Left ventricle myocardium superior (tissue), 1 donor: ENCODE results near the gene MRGPRG. TPM values are rescaled to one million over a fixed set of nuclear protein-coding genes. Genes with fewer than 3 reads are reported as not detected.

Experiments used
- ATAC-seq: fragments of 200-7000 bp; cut with Tn5 transposase; one replicate; pipeline ENCODE4 v1.9.1; 2020; ENCODE audit warnings: mild to moderate bottlenecking, moderate library complexity
- DNase-seq: peaks from one replicate; pipeline ENCODE4 v3.0.0-alpha.2; 2020
- intact Hi-C: fragments of 100-400 bp; cut with micrococcal nuclease; formaldehyde crosslinking; loops from one replicate; pipeline ENCODE4 v1.11.0; 2022
- total RNA-seq: library from RNA; stranded (reverse); fragmentation: NEBNext Ultra II Directional; extraction: Animal tissue kit (Norgen Biotek cat#: 25700); gene quantifications from one replicate; pipeline ENCODE4 v1.2.1, GENCODE V29; 2021
- donor health status: DM: no; HTN: yes; CAD: no; lungs with severe emphysema.

The MRGPRG gene
- total RNA-seq, 1 donor from 2014 or later = not detected

DNA sequence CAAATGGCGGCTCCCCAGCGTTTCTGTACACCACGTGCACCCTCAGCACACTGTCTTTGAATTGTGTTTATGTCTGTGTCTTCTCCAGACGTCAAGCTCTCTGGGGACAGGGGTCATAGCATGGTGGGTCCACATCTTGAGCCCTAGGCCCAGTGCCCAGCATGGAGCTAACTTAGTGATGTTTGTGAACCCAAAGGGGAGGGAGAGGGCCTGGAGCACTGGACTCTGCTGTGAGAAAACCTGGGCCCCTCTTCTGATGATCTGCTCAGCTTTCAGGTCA lies 4.3 kb downstream of the MRGPRG start:
- intact Hi-C loops = loop anchor here (10.0 kb wide), 1 partner anchor 110 kb away; no protein-coding TSS in a partner anchor
- ATAC-seq (no peak), DNase-seq (no peak)

DNA sequence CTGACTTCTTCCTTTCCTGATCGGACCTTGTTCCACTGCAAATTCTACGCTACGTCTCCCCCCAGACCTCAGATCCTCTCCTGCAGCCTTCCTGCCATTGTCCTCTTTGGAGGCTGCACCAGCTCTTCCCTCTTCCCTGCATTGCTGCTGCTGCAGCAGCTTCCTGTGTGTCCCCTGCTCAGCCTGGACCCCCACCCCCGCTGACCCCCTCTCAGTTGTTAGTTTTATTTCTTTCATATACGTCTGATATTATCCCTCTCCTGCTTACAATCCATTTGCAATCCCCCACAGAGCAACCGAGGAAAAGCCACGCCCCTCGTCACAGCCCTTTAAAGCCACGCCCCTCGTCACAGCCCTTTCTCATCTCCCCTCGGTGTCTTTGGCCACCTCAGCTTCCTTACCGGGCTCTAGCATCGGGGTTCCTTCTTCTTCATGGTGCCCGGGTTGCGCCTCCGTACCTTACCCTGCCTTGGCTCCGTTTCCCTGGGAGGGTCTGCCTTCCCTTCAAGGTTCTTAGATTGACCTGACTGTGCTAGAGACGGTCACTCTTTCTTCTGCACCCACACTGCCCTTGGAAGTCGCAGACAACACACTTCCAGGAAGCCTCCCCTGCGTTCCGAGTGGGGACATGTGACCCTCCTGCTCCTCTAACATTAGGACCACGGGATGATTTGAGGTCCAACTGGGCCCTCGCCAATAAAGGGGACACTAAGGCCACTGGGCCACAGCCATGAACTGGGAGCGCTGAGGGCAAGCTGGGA lies 4.8 kb downstream of the MRGPRG start:
- intact Hi-C loops = loop anchor here (10.0 kb wide), 1 partner anchor 109 kb away; no protein-coding TSS in a partner anchor
- DNase-seq (peak; percentile 22), ATAC-seq (no peak)

DNA sequence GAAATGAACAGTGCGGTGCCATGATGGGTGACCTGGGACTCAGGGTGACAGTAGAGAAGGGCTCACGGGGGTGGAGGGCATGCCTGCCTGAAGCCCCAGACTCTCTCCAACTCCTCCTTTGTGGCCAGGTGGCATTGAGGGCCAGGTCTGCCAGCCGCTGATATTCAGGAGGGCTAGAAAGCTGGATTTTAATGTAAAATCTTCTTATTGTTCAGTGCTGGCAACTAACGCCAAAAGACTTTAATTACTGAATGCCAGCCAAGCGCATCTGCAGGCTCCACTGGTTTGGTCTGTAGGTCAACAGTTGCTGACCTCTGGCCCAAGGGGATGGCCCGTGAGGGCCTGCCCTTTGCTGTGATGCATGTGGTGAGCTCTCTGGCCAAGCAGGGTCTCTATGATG lies 10.3 kb downstream of the MRGPRG start:
- no peak for ATAC-seq
- intact Hi-C loops = no loop called here
- DNase-seq = peak; percentile 3

DNA sequence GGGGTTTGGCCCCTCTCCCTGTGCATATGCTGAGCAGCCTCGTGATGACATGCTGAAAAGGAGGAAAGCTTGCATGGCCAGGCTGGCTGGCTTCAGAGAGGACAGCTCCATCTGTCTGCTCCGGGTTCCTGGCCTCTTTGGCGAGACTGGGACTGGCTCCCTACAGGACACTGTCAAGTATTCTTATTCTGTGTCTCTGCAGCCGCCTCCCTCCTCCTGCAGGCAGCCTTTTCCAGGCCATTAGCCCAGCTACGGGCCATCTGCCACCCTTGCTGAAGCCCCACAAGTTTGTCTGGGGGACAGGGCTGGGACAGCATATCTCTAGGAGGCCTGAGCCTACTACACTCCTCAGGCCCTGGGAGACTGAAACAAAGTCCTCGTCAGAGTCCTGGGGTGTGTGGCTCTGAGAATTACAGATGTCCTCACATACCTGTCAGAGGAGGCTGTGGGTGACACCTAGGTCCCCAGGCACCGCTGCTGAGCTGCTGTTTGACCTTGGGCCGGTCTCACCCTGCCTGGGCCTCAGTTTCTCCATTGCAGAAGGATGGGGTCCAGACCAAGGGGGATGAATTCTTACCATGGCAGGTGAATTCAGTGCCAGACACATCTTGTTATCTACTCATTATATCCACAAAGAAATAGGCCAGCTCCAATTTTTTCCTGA lies 11.0 kb downstream of the MRGPRG start:
- ATAC-seq (no peak), DNase-seq (peak; percentile 12)
- intact Hi-C loops = no loop called here

DNA sequence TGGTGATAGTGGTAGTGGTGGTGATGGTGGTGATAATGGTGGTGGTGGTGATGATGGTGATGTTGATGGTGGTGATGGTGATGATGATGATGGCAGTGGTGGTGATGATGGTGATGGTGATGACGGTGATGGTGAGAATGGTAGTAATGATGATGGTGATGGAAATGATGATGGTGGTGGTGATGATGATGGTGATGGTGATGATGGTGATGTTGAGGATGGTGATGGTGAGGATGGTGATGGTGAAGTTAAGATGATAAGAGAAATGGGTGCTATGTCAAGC lies 11.8 kb downstream of the MRGPRG start:
- ATAC-seq (no peak), DNase-seq (no peak)
- intact Hi-C loops = no loop called here

DNA sequence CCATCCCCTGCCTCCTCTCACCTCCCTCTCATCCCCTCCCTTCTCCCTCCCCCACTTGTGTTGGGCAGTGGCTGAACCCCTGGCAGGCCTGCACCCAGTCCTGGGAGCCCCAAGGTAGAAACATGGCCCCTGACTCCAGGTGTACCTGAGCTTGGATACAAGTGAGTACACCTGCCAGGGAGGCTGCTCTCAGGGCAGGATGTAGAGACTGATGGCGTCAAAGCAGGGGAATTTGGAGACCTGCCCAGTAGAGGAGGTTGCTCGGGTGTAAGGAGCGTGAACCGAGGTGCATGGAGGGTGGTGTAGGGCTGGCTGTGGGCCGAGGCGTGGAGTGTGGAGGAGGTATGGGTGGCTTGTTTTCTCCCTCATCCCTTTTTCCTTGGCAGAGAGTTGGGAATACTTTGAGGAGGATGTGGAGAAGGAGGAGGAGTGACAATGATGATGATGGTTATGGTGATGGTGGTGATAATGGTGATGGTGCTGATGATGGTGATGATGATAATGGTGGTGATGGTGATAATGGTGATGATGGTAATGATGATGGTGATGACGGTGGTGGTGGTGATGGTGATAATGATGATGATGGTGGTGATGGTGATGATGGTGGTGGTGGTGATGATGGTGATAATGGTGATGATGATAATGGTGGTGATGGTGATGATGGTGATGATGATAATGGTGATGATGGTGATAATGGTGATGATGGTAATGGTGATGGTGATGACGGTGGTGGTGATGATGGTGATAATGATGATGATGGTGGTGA lies 12.3 kb downstream of the MRGPRG start:
- ATAC-seq (no peak), DNase-seq (peak; percentile 2)
- intact Hi-C loops = no loop called here

DNA sequence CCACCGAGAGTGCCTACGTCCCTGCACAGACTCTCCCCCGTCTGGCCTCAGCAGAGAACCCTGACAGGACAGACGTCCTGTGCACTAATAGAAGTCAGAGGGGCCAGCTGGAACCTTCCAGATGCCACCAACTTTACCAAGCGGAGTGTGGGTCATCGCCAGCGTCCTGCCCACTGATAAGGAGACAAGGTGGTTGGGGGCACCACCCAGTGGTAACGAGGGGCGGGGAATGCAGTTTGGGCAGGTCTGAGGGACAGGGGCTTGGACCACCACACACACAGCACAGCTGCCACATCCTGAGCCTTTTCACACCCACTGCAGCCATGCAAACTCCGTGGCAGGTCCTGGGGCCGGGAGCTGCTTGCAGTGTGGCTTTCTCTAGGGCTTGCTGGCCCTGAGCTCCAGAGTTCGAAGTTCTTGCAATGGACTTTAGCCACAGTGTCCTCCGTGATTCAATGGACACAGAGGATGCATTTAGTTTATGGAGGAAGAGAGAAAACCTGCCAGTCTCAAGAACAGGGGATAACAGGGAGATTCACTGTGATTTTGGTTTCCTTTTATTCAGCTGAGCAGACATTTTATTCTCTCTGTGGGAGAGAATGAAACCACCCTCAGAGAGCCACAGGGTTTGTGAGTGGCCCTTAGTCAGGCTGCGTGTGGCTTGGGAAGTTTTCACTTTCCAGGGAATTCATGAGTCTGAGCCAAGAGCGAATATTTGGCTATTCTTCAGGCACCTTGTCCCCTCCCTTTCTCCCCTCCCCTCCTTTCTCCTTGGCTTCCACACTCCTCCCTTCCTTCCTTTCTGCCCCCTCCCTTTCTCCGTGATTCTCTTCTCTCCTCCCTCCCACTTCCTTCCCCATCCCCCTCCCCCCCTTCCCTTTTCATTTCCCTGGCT lies 13.1 kb downstream of the MRGPRG start:
- intact Hi-C loops = no loop called here
- peak; percentile 6 for DNase-seq
- ATAC-seq = no peak

DNA sequence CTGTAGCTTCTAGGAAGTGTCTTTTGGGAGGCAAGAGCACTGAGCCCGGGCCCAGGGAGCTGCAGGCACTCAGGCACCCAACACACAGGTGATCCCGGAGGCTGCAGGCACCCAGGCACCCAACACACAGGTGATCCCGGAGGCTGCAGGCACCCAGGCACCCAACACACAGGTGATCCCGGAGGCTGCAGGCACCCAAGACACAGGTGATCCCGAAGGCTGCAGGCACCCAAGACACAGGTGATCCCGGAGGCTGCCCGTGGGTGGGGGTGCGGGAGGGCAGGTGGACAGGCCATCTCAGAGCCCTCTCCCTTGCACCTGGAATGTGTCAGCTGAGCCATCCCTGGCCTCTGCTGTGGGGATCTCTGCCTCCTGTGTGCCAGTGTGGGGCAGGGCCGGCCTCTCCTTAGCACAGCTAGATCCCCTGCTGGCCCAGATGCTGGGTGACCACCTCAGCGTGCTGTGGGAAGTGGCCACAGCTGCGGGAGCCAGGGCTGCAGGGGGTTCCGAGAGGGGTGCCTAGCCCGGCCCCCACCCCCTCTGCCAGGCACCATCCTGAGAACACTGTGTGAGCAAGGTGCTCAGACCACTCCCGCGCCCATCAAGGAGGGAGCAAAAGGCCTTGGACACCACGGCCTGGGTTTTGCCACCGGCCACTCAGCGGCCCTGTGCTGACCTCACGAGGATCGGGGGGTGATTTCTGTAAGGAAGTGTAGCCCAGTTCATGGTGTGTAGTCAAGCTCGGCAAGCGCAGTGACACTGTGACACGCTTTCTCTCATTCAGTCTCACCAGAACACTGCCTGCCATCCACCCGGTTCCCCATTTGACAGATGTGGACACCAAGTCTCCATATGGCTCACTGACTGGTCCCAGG lies 14.2 kb downstream of the MRGPRG start:
- ATAC-seq (no peak), DNase-seq (peak; percentile 22)
- intact Hi-C loops = no loop called here

DNA sequence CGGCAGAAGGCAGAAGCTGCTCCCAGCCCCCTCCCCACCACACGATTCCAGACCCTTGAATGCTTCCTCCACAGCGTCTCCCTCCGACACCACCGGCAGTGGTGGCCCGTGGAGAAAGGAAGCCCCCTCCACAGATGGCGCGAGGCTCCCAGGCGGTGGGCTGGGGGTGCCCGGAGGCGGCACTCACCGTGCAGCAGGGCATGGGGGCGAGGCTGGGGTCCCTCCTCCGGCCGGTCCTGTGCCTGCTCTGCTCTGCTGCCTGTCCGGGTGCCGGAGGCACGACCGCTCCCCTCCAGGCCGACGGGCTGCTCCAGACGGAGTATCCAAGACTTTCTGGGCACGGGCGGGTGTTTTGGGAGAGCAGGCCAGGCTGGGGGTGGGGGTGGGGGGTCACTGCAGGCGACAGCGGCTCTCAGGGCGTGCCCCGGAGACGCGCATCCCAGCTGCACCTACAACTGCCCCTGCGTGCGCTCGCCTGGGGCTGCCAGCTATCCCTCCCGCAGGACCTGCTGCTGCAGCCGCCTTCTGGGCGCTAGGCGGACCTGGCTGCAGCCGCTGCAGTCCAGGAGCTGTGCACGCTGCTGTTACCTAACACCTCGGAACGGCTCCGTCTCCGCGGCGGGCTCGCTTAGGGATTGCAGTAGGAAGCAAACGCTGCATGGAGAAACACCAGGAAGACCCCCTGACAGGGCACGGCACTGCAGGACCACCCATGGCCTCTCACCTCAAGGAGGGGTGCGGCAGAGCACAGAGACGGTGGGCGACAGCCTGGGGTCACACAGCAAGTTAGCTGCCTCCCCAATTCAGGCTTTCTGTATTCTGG lies 15.2 kb downstream of the MRGPRG start:
- ATAC-seq = peak; percentile 59
- DNase-seq = peak; percentile 41

DNA sequence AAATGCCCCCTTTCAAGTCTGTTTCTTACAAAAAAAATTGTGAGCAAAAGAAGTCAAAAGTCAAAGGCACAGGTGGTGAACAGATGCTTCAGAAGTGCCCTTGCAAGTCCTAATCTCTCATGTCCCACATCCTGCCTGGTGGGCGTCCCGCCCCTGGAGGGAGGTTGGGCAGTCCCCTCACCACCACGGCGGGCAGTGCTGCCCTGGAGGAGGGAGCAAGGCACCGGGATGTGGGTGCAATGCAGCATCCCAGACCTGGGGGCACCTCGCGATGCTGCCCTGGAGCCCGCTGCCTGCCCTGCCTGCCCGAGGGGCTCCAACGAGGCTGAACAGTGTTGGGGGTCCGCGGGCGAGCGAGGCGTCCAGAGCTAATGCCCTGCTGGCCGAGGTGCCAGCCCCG lies 15.9 kb downstream of the MRGPRG start:
- intact Hi-C loops = no loop called here
- peak; percentile 24 for DNase-seq
- no peak for ATAC-seq

More for the DNA sequence above, 15.2 kb downstream of the MRGPRG start:
- intact Hi-C loops = no loop called here

DNA sequence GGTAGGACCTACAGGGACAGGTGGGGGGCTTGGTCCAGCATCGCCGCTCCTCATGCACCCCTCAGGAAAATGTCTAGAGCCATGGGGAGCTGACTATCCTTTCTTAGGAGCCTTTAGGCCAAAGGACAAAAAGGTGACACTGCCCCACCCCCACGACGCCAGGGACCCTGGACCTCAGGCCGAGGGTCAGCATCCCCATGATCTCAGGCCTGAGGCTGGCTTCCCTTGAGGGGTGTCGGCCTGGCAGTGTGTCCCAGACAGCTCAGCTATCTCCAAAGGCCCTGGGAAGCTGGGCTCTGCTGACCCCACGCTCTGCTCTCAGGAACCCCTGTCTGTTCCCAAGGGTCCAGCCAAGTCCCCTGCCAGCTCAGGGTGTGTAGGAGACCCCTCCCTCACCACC lies 16.3 kb downstream of the MRGPRG start:
- ATAC-seq (no peak), DNase-seq (peak; percentile 20)
- intact Hi-C loops = no loop called here

DNA sequence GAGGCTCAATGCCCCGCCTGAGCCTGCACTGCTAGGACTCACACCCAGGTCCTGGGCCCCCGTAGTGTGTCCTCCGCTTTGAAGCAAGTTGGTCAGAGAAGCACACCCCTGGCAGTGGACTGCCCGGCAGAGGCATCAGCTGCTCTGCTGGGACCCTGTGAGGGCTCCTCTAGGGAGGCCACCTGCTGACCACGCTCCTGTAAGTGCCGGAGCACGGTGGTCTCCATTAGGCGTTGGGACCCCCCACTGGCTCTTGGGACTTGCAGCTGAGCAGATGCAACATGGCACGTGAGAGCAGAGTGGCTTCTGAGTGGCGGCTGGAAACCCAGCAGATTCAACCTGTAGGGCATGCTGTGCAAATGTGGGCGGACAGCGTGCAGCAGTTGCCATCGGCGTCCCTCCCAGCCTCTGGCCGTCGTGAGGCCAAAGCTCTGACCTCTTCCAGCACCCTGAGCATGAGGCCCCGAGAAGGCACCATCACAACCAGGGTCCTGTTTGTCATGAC lies 16.9 kb downstream of the MRGPRG start:
- intact Hi-C loops = no loop called here
- peak; percentile 19 for DNase-seq
- no peak for ATAC-seq

DNA sequence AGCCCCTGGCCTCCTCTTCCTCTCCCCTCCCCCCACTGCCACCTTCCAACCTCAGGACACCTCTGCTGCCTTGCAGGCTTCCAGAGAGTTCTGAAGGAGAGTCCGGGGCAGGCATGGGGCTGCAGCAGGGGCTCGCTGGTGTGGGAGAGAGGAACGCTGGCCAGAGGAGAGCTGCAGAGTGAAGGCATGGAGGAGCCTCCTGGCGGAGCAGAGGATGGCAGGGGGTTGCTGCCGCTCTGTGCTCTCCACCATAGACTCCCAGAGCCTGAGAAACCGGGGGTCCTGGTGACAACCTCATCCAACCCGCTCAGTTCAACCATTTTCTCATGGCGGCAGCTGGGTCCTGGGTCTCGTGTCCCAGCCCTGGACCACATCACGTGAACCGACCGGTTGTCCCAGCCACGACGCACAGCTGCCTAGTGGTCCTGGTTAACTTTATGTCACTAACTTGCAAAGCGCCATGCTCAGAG lies 17.5 kb downstream of the MRGPRG start:
- DNase-seq = peak; percentile 15
- intact Hi-C loops = no loop called here
- ATAC-seq = no peak

DNA sequence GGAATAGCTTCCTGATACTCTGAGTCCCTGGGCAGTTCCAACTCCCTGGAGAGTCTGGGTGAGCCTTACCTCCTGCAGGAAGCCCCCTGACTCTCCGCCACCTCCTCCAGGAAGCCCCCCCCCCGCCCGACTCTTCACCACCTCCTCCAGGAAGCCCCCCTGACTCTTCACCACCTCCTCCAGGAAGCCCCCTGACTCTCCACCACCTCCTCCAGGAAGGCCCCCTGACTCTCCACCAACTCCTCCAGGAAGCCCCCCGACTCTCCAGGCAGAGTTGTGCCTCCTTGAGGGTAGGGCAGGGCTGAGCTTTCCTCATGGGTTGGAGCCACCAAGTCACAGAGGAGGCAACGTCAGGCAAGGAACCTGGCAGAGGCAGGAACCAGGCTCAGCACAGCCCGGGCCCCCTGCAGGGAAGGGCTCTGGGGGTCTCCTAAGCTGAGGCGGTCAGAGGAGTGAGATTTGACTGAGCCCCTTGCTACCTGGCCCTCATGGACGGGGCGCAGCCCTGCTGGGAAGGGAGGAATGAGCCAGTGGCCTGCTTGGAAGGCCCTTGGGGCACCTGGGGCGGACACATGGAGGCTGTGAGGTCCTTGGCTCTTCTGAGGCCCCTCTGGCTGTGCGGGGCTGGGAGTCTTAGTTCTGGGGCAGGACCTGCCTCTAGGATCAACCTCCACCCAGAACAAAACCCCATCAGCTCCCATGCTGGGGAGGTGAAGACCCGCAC lies 18.1 kb downstream of the MRGPRG start:
- peak; percentile 18 for DNase-seq
- intact Hi-C loops = no loop called here
- no peak for ATAC-seq

DNA sequence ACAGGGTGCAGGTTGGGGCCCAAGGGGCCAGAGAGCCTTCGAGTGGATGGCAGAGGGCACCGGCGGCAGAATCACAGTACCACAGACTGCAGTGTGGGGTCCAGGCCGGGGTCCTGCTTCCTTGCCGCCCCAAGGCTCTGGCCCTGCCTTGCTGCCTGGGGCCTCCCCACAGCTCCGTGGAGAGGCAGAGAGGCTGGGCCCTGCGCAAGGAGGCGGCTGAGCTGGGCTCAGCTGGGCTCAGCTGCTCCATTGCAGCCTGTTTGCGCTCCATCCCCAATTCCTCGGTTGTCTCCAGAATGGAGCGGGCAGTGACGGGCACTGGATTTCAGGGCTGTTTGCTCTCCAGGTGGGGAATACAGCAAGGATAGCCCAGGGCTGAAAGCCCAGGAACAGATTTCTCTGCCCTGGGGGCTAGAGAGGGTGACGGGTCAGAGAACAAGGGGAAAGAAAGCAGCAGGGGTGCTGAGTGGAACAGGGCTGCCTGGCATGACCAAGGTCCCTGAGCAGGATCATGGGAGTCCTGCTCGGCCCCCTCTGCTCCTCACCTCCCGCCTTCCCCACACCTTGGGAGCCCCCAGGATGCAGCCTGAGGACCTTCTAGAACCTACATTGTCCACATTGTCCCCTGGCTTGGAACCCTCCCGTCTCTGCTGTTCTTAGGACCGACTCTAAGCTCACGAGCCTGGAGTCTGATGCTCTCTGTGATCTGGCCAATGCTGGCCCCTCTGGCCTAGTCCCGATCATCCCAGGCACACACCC lies 18.9 kb downstream of the MRGPRG start:
- ATAC-seq = no peak
- DNase-seq = peak; percentile 26
- intact Hi-C loops = no loop called here

DNA sequence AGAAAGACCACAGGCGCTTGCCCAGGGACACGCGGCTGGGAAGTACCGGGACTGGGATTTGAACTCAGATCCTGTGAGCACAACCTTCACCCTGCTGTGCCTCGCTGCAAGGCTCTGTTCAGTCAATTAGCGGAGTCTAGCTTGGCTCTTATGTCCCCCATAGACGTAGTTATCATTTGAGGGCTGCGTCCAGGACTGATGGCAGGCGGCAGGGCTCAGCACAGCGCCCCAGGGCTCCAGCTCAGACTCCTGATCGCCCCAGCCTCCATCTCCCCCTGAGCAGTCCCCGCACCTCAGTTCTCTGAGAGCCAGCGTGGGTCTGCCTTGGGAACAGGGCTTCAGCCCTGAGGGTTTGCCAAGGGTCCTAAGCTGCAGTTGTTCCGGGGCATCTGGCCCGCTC lies 19.8 kb downstream of the MRGPRG start:
- ATAC-seq = no peak
- DNase-seq = peak; percentile 5
- intact Hi-C loops = no loop called here
